ENCODE measurements around the gene SLX9.

- no peak for TF ChIP-seq SUZ12 (IDR thresholded peaks at IDR 0.05; ENCODE audit: extremely low read depth, insufficient read depth, insufficient read length)
- TF ChIP-seq YY1 (IDR thresholded peaks at IDR 0.05; ENCODE audit: insufficient read depth, insufficient read length), result no peak
- TF ChIP-seq ZNF274 (IDR thresholded peaks at IDR 0.05; ENCODE audit: low read depth, low read length), result no peak
Observed at GRCh38 chr21:45022736-45023135, 82.9 kb downstream of the SLX9 start.

Data from NT2/D1 (cell line).